ENCODE data around the gene GULP1. TPM values are rescaled to one million over a fixed set of nuclear protein-coding genes. Genes with fewer than 3 reads are reported as not detected.

Gene GULP1
- total and polyA plus RNA-seq, 10 of the 15 experiments (the other 5 are each of a cell fraction or from before 2014, with no cell fraction given), result 0.02 to 1.3 (median 0.15) TPM; not detected in 5

- no peak for TF ChIP-seq ELK1 (IDR thresholded peaks at IDR 0.05; ENCODE audit: low read depth, low read length)
Measured at GRCh38 chr2:188449561-188449960, 157.9 kb downstream of the GULP1 start (continued).

- Histone ChIP-seq H2AFZ (ENCODE audit: control insufficient read depth, low read depth, low read length) (no peak overlapping the region), H3K79me2 (ENCODE audit: control insufficient read depth, insufficient read depth, low read length) (no peaks in the 10 kb centered on the region), H3K36me3 (ENCODE audit: control insufficient read depth in 2 of 2, insufficient read depth in 2 of 2, low read length in 1 of 2) (no peaks in the 10 kb centered on the region), H3K4me2 (ENCODE audit: control insufficient read depth, insufficient read depth) (no peak overlapping the region), H3K9me3 (replicated peaks; ENCODE audit: control insufficient read depth, insufficient read depth, low read length) (no peaks in the 10 kb centered on the region), H3K27me3 (replicated peaks in 1 of 2; ENCODE audit: control insufficient read depth in 2 of 2, insufficient read depth in 2 of 2, low read length in 1 of 2) (no peaks in the 10 kb centered on the region), H3K4me1 (ENCODE audit: control insufficient read depth, insufficient read depth, low read length) (no peaks in the 10 kb centered on the region), H3K9ac (ENCODE audit: control insufficient read depth, insufficient read depth, low read length) (no peak overlapping the region), H3K4me3 (no peak overlapping the region), H4K20me1 (ENCODE audit: control insufficient read depth, insufficient read depth) (no peaks in the 10 kb centered on the region), H3K27ac (ENCODE audit: control insufficient read depth, insufficient read depth) (no peak overlapping the region)
- intact Hi-C loops (cut with micrococcal nuclease; ENCODE audit: unreplicated experiment) (no loop called here), in situ Hi-C loops (cut with MboI) (no loop called here)
- CTCF ChIA-PET, result no interaction called here
- TF ChIP-seq TCF12 (IDR thresholded peaks at IDR 0.05; ENCODE audit: low read depth, low read length) (no peak), ZBTB33 (IDR thresholded peaks at IDR 0.05) (no peak), TAF1 (IDR thresholded peaks at IDR 0.05; ENCODE audit: borderline replicate concordance, low read depth, low read length) (no peak), MYB (IDR thresholded peaks at IDR 0.05; ENCODE audit: borderline replicate concordance, low read depth, low read length) (no peak)
- SMC1A ChIA-PET (ENCODE audit: uncharacterized antibody, unreplicated experiment), result interaction anchor here (0.6 kb wide), 1 partner anchor 21 kb away, joined by 3 read pairs; no protein-coding TSS in a partner anchor
- FAIRE-seq (no peak), ATAC-seq (no peak), DNase-seq (ENCODE audit: low read depth, low spot score) (no peak)
- RAD21 ChIA-PET (ENCODE audit: unreplicated experiment), result no interaction called here
- no TSS peak for BruUV-seq (replicated peaks)
- POLR2A ChIA-PET, result no interaction called here
Measured at GRCh38 chr2:188449971-188450370, 158.3 kb downstream of the GULP1 start.
